GM12864 (cell line): Measurements from ENCODE around the gene SNX27.

Experiments
- DNase-seq: peaks from one replicate; pipeline ENCODE4 v3.0.0-alpha.2; 2011; ENCODE audit warnings: low read depth
- H3K4me3 ChIP-seq: 2 replicates; pipeline ENCODE4 v1.5.1; 2011; ENCODE audit warnings: mild to moderate bottlenecking, low read depth, low read length, control low read depth
- CTCF ChIP-seq: IDR thresholded peaks from 2 replicates; pipeline ENCODE4 v1.5.1; 2011; ENCODE audit warnings: low read depth, mild to moderate bottlenecking, moderate library complexity, low read length, control low read depth, inconsistent platforms; ENCODE audit errors: missing control alignments

Gene SNX27

DNA sequence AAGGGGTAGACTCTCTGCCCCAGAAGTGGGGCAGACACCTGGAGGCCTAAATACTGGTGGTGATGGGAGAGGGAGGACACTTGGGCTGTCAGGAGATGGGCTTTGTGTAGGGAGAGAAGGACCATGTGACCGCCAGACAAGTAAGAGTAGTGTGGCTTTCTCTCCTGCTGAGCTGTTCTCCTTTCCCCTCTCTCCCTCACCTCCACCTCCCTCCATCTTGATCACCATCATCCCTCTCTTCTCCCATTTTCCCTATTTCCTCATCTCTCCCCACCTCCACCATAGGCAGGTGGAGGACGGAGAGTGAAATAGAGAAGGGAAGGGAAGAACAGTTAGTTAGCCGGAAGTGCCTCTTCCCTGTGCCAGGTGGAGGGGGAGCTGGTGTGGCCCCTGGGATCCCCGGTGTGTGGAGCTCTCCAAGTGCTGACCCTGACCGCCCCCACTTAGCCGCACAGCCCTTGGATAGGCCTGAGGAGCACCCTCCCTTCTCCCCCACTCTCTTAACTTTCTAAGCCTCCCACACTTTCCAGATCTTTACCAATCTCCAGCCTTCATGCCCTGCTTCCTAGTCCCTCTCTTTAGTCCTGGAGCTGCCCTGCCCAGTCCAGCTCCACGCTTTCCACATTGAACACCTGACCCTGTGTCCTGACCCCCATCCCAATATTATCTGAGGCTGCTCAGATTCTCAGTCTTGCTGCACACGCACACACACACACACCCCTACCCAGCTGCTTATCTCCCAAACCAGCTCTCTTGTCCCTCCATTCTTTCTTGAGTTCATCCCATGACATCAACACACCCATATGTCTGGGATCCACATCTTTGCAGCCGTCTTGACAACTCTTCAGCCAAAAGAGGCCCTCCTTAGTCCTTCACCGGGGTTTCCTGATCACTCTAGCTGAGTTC is 103.2 kb downstream of the SNX27 start:
- no peak for TF ChIP-seq CTCF
- H3K4me3 ChIP-seq = no peak overlapping the region
- DNase-seq = no peak

DNA sequence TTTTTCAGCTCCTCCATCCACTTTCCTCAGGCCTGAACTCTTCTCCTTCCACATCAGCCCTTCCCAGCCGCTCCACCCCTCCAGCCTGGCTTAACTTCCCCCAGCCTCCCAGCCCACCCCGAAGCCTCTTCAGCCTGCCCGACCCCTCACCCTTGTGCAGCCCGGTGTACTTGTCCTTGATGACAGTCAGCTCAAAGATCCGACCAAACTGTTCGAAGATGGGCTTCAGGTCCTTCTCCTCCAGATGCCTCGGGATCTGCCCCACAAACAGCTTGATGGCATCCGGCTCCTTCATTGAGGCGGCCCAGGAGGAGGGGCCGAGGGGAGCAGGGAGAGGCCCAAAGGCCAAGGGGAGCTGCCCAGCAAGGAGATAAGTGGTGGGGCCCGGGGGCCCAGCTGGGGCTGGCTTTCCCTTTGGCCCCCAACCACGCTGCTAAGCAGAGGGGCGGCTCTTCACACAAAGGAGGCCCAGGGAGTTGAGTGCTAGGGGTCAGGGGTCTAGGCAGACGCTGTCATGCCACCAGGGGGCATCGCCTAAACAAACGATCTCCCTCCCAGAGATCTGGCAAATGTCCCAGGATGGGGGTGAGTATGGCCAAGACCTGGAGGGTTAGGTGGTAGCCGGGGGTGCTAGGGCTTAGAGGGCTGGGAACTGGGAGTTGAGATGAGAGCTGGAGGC is 104.0 kb downstream of the SNX27 start:
- no peak for DNase-seq
- peak; percentile 5 for TF ChIP-seq CTCF
- H3K4me3 ChIP-seq = no peak overlapping the region

- TF ChIP-seq CTCF = no peak
- H3K4me3 ChIP-seq = no peak overlapping the region
- DNase-seq = no peak
Observed at GRCh38 chr1:151716405-151716762, 104.5 kb downstream of the SNX27 start.

DNA sequence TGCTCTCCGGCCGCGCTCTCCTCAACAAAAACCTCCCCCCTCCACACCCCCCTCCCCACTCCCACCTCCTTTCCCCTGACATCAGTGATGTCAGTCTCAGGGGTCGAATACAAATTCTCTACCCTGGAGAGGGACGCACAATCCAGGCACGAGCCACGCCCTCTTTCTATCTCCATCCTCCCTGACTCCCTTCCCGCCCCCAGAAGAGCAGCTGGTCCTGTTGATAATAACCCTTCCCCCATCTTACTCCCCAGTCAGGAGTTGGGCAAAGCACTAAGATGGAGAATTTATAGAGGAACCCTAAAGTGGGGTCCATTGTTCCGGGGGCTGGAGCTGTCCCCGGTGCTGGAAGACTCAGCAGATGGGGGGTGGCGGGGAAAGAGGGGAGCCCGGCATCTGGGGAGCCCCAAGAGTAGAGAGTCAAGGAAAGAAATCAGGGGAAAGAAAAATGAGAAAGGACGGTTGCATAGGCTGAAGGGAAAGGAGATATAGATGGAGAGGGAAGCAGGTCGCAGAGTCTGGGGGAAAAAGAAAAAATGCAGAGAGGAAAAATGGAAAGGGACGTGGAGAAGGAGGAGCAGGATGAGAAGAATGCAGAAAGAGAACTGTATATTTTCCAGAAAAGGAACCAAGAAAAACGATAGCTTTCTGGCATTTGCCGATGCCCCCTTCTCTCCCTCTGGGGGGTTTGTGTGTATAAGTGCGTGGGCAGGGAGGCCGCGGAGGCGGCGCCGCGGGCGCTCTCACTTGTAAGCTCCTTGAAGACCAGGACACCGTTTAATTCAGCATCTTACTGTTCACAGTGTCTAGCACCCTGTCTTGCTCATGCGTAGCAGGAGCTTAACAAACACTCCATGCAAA is 105.2 kb downstream of the SNX27 start, which contains the start of gene CELF3:
CELF3 (minus strand) TSS at position 33 of the 861 bp plus-strand sequence. CDS start 783 bp downstream, outside the sequence.
- no peak for DNase-seq
- no peak within 1 kb of the TSS for H3K4me3 ChIP-seq
- no peak for TF ChIP-seq CTCF

GRCh38 chr1:151718011-151718431 is 106.2 kb downstream of the SNX27 start:
- TF ChIP-seq CTCF = no peak
- DNase-seq = no peak
- H3K4me3 ChIP-seq = no peak overlapping the region

- DNase-seq = no peak
- no peak overlapping the region for H3K4me3 ChIP-seq
- no peak for TF ChIP-seq CTCF
Observed at GRCh38 chr1:151718666-151719065, 106.8 kb downstream of the SNX27 start.
